ENCODE measurements around the gene HNRNPA1. TPM values are rescaled to one million over a fixed set of nuclear protein-coding genes. Genes with fewer than 3 reads are reported as not detected.
A peak's percentile ranks its signal among the peaks of the same experiment; 100 is the strongest.

Gene HNRNPA1
- total and polyA plus RNA-seq, 7 donors: 318 to 1,311 (median 594) TPM

DNA sequence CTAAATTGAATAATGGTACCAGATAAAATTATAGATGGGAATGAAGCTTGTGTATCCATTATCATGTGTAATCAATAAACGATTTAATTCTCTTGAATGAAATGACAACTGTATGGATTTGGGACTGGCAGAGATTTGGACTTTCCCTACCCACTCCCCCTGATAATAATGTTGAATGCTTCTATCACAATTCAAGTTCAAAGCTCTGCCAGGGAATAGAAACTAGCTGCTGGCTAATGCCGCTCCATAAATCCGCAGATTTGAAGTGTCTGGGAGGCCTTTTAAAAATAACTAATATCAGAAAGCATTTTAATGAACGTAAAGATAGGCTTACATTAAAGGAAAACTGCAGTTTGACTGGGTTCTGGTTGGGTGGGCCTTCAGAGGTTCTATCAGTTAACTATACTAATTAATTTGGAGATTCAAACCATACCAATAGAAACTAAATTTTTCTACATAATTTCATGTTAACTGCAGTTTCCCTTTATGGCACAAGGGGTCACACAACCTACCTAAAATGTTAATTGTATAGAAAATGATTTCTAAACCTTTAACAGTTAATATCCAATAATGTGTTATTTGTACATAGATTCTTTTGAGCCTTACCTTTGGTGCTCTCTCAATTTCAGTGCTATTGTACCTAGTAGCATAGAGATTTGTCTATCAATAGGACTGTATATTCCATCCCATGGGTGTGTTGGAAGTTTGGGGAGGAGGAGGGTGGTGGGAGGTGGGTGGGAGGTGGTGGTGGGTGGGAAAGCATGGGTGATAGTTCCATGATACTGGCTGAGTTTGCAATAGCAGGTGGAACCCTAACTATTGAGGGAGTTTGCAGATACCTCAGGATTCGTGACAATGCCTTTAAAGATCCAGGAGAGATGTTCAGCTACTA, 4.9 kb downstream of the HNRNPA1 start:
- DNase-seq: no peak
- intact Hi-C loops (cut with DNase I): no loop called here
- H3K36me3 ChIP-seq: peaks cover 18 to 79% (median 49%) of the 10 kb centered on the region in 4 donors
- WGBS, 2 donors: 33 to 57% methylated on average over 5 of the region's 5 CpGs
- H3K9me3 ChIP-seq: no peaks in the 10 kb centered on the region
- H3K4me3 ChIP-seq: peak overlapping the region in 1 of 4 donors; percentile 8
- peak overlapping the region in 1 of 4 donors; percentile 17 for H3K27ac ChIP-seq
- peaks cover 0 to 51% (median 47%) of the 10 kb centered on the region in 4 donors for H3K4me1 ChIP-seq
- TF ChIP-seq POLR2A (IDR thresholded peaks at IDR 0.05): no peak
- no peak for TF ChIP-seq POLR2AphosphoS5 (IDR thresholded peaks at IDR 0.05)
- no peak for TF ChIP-seq EP300 (IDR thresholded peaks at IDR 0.05)
- TF ChIP-seq, protein P1, sequence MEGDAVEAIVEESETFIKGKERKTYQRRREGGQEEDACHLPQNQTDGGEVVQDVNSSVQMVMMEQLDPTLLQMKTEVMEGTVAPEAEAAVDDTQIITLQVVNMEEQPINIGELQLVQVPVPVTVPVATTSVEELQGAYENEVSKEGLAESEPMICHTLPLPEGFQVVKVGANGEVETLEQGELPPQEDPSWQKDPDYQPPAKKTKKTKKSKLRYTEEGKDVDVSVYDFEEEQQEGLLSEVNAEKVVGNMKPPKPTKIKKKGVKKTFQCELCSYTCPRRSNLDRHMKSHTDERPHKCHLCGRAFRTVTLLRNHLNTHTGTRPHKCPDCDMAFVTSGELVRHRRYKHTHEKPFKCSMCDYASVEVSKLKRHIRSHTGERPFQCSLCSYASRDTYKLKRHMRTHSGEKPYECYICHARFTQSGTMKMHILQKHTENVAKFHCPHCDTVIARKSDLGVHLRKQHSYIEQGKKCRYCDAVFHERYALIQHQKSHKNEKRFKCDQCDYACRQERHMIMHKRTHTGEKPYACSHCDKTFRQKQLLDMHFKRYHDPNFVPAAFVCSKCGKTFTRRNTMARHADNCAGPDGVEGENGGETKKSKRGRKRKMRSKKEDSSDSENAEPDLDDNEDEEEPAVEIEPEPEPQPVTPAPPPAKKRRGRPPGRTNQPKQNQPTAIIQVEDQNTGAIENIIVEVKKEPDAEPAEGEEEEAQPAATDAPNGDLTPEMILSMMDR (IDR thresholded peaks at IDR 0.05): peak in 1 of 4 experiments; percentile 14
- H3K27me3 ChIP-seq: no peaks in the 10 kb centered on the region

DNA sequence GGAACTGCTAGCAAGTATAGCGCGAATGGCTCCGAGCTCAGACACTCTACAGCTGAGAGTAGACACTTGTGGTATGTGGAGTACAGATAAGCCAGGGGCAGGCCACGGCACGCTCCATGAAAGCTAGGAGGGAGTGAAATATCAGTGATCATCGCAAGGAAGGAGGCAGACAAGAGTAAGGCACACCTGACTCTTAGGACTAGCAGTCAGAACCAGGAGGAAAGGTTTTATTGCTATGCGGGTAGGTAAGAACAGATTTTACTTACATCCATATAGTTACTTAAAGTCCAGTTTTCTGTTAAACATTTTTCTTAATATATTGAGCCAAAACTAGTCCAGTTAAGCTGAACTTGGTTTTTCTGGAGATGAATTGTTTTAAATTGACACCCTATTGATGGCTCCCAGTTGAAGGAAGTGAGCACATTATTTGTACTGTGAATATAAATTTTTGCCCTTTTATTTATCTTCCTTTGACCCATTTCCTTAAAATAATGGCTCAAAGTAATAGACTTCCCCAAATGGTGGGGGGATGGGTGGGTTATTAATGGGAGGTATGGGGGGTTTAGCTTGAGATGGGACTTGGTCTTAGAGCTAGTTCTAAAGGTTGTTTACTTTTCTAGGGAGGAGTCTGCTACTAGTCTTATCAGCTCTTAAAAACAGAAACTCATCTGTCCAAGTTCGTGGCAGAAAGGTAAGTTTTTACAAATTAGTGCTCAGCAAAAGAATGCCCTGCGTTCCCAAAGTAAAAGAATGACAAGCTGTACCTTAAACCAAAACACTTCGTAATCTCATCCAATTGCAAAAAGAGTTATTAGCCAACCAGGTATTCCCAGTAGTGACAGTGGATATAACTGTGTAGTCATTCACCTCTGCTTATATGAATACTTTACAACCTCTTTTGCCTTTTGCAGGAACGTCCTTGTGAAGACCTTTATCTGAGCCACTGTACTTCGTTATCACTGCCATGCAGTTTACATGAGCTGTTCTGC, 5.8 kb downstream of the HNRNPA1 start:
- DNase-seq: no peak
- peaks cover 0 to 51% (median 45%) of the 10 kb centered on the region in 4 donors for H3K4me1 ChIP-seq
- TF ChIP-seq, protein P1 (IDR thresholded peaks at IDR 0.05): no peak
- peak in 1 of 4 donors; percentile 4 for TF ChIP-seq POLR2AphosphoS5 (IDR thresholded peaks at IDR 0.05)
- 23 to 59% methylated on average over 12 of the region's 12 CpGs for WGBS, 2 donors
- no peak overlapping the region for H3K4me3 ChIP-seq
- H3K36me3 ChIP-seq: peaks cover 18 to 79% (median 49%) of the 10 kb centered on the region in 4 donors
- intact Hi-C loops (cut with DNase I): no loop called here
- no peaks in the 10 kb centered on the region for H3K27me3 ChIP-seq
- H3K9me3 ChIP-seq: no peaks in the 10 kb centered on the region
- H3K27ac ChIP-seq: peak overlapping the region in 1 of 4 donors; percentile 17

DNA sequence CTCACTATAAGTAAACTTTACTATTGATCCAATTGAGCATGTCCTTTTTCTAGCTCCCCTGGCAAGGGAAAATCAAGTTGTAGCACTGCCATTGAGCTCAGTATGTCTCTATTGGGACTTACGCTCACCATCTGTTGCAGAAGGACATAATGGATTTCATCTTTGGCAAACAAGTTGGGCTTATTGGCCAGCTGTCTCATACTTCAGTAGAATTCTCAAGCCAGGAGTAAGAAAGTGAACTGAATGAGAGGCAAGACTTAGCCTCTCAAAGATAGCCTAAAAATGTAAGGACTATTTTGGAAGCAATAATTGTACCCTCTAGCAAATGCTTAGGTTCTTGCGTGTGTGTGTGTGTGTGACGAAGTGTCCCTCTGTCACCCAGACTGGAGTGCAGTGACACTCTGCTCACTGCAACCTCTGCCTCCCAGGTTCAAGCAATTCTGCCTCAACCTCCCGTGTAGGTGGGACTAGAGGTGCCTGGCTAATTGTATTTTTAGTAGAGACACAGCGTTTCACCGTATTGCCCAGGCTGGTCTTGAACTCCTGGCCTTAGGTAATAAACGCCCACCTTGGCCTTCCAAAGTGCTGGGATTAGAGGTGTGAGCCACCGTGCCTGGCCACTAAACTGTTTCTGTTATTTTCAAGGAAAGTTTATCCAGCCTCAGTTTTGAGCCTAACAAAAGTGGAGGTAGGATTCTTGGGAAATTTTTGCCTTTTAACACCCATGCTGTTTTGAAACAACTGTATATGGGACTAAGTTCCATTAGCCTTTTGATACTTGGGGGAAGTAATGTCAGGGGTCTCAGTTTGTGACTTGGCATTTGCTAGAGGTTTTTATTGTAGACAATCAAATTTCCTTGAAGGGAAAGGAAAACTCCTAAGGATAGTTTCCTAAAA, 7.0 kb downstream of the HNRNPA1 start:
- TF ChIP-seq, protein P1 (IDR thresholded peaks at IDR 0.05): no peak
- TF ChIP-seq EP300 (IDR thresholded peaks at IDR 0.05) (no peak), POLR2AphosphoS5 (IDR thresholded peaks at IDR 0.05) (no peak), POLR2A (IDR thresholded peaks at IDR 0.05) (no peak)
- intact Hi-C loops (cut with DNase I): no loop called here
- peaks cover 10 to 67% (median 44%) of the 10 kb centered on the region in 4 donors for H3K36me3 ChIP-seq
- no peak for DNase-seq
- no peaks in the 10 kb centered on the region for H3K27me3 ChIP-seq
- no peak overlapping the region for H3K4me3 ChIP-seq
- peaks cover 0 to 39% (median 33%) of the 10 kb centered on the region in 4 donors for H3K4me1 ChIP-seq
- no peaks in the 10 kb centered on the region for H3K9me3 ChIP-seq
- 48 to 73% methylated on average over 8 of the region's 8 CpGs for WGBS, 2 donors
- H3K27ac ChIP-seq: no peak overlapping the region

Measured in sigmoid colon (tissue), 7 donors.